A549 (cell line): Measurements from ENCODE around the gene ZCCHC24.

Source experiments
- CTCF ChIP-seq: fragments of >200 bp; sonication (Bioruptor Twin); formaldehyde crosslinking; IDR thresholded peaks from 3 replicates; pipeline ENCODE4 v1.5.1; 2016
- EHMT2 ChIP-seq: fragments of 200-600 bp; sonication (generic); IDR thresholded peaks from 2 replicates; pipeline ENCODE4 v1.6.1; 2016; ENCODE audit warnings: antibody characterized with exemption, low read depth, mild to moderate bottlenecking, moderate library complexity
- ELK1 ChIP-seq: fragments of 150-350 bp; IDR thresholded peaks from 2 replicates; pipeline ENCODE4 v1.6.1; 2014; ENCODE audit warnings: low read depth, mild to moderate bottlenecking, low read length
- HOXB13 ChIP-seq: fragments of 250-450 bp; sonication (Bioruptor Pico); IDR thresholded peaks from 2 replicates; pipeline ENCODE4 v1.5.0; 2020; ENCODE audit warnings: low read depth, mild to moderate bottlenecking, moderate library complexity
- MAFK ChIP-seq: fragments of 450-650 bp; IDR thresholded peaks from 2 replicates; pipeline ENCODE4 v1.6.1; 2014; ENCODE audit not compliant: partially characterized antibody
- PBX3 ChIP-seq: IDR thresholded peaks from 2 replicates; pipeline ENCODE4 v1.6.1; 2012
- PHF8 ChIP-seq: fragments of 200-600 bp; sonication (generic); IDR thresholded peaks from 2 replicates; pipeline ENCODE4 v1.6.1; 2016; ENCODE audit warnings: low read depth, mild to moderate bottlenecking, antibody characterized with exemption, moderate library complexity, borderline replicate concordance
- POLR2A ChIP-seq: IDR thresholded peaks from 2 replicates; pipeline ENCODE4 v1.6.1; 2012; ENCODE audit warnings: mild to moderate bottlenecking, low read length
- POLR2AphosphoS2 ChIP-seq: conservative IDR thresholded peaks from 2 replicates; pipeline ENCODE4 v1.6.1; 2012; ENCODE audit warnings: low read length, improper control_type of control experiment, inconsistent platforms
- RAD21 ChIP-seq, 2 experiments: fragments of >200 bp in 1 of 2; sonication (Bioruptor Twin) in 1 of 2; formaldehyde crosslinking in 1 of 2; IDR thresholded peaks in 1 of 2; conservative IDR thresholded peaks in 1 of 2; 2 replicates in 1 of 2; 3 replicates in 1 of 2; pipeline ENCODE4 v1.6.1; 2012 to 2018; ENCODE audit warnings: inconsistent platforms in 1 of 2
- RCOR1 ChIP-seq: fragments of 150-350 bp; IDR thresholded peaks from 2 replicates; pipeline ENCODE4 v1.6.1; 2014; ENCODE audit warnings: antibody characterized with exemption, low read length, low read depth
- REST ChIP-seq: fragments of 200-600 bp; sonication (generic); IDR thresholded peaks from 2 replicates; pipeline ENCODE4 v1.6.1; 2016; ENCODE audit warnings: antibody characterized with exemption, mild to moderate bottlenecking, moderate library complexity
- SMC3 ChIP-seq: fragments of >200 bp; sonication (Bioruptor Twin); formaldehyde crosslinking; IDR thresholded peaks from 3 replicates; pipeline ENCODE4 v1.6.1; 2018; ENCODE audit warnings: inconsistent platforms
- USF2 ChIP-seq: fragments of 450-650 bp; IDR thresholded peaks from 2 replicates; pipeline ENCODE4 v1.6.1; 2014; ENCODE audit warnings: antibody characterized with exemption

- TF ChIP-seq POLR2A (no peak), CTCF (no peak), SMC3 (no peak), MAFK (no peak), RAD21 (conservative IDR thresholded peaks at IDR 0.05 in 1 of 2, IDR thresholded peaks at IDR 0.05 in 1 of 2) (no peak), REST (no peak), PBX3 (no peak), ELK1 (no peak), PHF8 (no peak), RCOR1 (no peak), POLR2AphosphoS2 (no peak), HOXB13 (CRISPR knock-in tag) (no peak), EHMT2 (no peak), USF2 (no peak)
These were observed 104.7 kb downstream of the ZCCHC24 start for GRCh38 chr10:79340646-79341244.
